Choroid plexus epithelial cell (primary cell): ENCODE results near the gene SH3TC2.

Source experiments
- DNase-seq: peaks from one replicate; pipeline ENCODE4 v3.0.0-alpha.2; 2010; ENCODE audit warnings: low read depth
- H3K4me3 ChIP-seq: 2 replicates; pipeline ENCODE4 v1.5.1; 2011; ENCODE audit warnings: low read depth, mild to moderate bottlenecking, control low read depth, low read length, moderate library complexity
- TF ChIP-seq, protein P1 (sequence below): conservative IDR thresholded peaks from 2 replicates; pipeline ENCODE4 v1.5.1; 2011; ENCODE audit warnings: low read depth, mild to moderate bottlenecking, control low read depth, inconsistent platforms, low read length, moderate library complexity

The SH3TC2 gene

DNA sequence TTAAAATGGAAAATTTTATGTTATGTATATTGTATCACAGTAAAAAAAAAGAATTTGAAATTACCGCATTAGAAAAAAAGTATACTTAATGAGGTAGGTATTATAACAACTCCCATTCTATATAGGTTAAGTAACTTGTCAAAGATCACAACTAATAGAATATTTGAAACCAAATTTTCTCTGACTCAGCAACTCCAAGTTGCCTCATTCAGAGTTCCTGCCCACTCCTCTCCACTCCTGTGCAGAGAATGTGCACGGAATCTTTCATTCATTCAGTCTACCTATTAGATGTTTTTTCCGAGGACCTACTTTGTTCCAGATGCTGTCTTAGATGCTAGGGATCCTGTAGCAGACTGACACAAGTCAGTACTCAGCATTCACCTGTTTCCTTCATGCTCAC is 15.4 kb downstream of the SH3TC2 start:
- DNase-seq: no peak
- TF ChIP-seq, protein P1, sequence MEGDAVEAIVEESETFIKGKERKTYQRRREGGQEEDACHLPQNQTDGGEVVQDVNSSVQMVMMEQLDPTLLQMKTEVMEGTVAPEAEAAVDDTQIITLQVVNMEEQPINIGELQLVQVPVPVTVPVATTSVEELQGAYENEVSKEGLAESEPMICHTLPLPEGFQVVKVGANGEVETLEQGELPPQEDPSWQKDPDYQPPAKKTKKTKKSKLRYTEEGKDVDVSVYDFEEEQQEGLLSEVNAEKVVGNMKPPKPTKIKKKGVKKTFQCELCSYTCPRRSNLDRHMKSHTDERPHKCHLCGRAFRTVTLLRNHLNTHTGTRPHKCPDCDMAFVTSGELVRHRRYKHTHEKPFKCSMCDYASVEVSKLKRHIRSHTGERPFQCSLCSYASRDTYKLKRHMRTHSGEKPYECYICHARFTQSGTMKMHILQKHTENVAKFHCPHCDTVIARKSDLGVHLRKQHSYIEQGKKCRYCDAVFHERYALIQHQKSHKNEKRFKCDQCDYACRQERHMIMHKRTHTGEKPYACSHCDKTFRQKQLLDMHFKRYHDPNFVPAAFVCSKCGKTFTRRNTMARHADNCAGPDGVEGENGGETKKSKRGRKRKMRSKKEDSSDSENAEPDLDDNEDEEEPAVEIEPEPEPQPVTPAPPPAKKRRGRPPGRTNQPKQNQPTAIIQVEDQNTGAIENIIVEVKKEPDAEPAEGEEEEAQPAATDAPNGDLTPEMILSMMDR: no peak
- H3K4me3 ChIP-seq: no peak overlapping the region

DNA sequence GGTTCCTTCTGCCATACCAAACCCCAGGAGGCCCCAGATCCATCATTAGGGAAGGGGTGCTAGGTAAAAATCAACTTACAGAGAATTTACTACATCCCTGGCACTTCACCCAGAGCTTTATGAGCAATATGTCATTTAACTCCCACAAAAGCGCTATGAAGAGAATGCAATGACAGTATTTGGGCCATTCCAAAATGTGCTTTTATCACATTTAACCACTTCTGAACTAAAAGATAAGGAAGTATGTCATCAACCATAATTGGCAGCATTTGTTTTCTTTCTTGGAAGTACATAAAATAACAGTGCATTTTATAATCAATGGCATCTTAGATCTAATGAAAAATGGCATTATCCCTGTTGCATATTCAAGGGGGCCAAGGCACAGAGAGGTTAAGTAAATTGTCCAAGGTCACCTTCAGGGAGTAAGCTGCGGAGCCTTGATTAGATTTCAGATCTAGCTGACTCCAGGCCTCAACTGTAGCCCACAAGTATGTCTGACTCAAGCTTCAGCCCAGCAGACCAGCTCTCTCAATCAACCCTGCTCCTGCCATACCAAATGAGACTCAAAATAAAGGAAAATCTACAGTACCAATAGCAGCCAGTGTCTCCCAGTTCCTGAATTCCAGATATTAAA is 16.5 kb downstream of the SH3TC2 start:
- peak; percentile 64 for DNase-seq
- H3K4me3 ChIP-seq: no peak overlapping the region

DNA sequence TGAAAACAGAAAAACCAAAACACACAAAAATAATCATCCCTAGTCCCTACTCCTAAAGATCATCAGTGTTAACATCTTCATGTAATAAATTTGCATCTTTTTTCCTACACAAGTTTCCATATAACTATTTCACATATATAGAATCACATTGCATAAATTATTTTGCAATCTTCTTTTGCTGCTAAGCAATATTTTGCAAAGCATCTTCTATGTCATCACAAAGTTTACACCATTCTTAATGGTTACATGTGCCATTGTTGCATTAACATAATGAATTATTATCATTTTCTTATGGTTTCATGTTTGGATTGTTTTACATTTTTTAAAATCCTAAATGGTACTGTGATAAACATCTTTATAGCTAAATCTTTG is 17.8 kb downstream of the SH3TC2 start:
- H3K4me3 ChIP-seq: no peak overlapping the region
- DNase-seq: no peak
- TF ChIP-seq, protein P1: no peak

More for the DNA sequence above, 16.5 kb downstream of the SH3TC2 start:
- TF ChIP-seq, protein P1: no peak

DNA sequence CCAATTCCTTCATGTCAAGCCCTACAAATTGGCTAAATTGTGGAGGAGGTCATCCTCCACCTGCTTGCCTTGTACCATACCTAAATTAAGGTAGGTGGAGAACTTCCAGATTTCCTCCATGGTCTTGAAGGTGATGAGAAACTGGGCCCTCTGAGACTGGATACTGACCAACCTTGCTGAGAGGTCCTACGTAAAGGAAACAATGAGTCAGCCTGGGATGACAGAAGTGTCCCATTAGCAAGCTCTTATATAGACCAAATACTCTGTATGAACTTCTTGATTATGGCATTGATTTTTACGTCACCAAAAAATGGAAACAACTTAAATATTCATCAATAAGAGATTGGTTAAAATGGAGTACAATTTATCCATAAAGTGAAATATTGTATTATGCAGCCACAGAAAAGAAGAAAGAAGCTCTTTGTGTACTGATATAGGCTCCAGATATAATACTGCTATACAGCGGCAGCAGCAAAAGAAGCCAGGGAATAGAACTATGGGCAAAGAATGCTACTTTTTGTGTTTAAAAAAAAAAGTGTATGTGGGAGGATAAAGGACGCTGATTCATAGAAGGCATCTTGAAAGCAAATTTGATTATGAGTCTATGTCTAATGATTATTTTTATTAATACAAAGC is 18.3 kb downstream of the SH3TC2 start:
- TF ChIP-seq, protein P1: no peak
- DNase-seq: no peak
- no peak overlapping the region for H3K4me3 ChIP-seq

DNA sequence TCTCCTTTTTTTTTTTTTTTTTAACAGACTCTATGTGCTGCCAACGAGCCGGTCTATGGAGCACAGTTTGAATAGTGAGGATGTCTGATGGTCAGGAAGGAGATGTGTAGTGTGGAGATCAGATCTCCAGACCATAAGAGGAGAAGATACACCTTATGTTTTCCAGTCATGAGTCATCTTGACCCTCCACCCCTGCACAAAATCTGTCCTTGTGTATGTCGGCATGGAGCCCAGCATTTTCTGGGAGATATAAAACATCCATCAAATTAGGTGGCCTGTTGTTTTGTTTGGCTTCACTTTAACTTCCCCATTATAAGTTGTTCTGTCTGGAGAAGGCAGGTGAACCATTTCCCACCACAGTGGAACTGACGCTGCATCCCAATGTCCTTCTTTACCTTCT is 19.2 kb downstream of the SH3TC2 start:
- no peak overlapping the region for H3K4me3 ChIP-seq
- TF ChIP-seq, protein P1: no peak
- DNase-seq: no peak

DNA sequence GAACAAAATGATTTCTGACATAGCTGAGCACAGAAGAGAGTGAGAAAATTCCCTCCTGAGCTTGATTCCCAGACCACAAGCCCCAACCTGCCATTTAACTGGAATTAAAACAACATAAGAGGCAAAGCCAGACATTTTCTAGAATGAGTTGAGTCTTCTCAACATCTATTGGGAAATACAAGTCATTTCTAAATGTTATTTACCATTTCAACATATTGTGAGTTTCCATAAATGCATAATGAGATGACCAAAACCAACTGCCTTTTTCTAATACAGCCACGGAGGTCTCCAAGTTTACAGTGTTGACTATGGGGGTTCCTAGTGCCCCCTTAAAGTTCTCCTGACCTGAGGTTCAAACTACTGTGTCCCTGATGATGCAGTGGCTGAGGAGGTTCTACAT is 20.0 kb downstream of the SH3TC2 start:
- TF ChIP-seq, protein P1: no peak
- DNase-seq: no peak
- no peak overlapping the region for H3K4me3 ChIP-seq

DNA sequence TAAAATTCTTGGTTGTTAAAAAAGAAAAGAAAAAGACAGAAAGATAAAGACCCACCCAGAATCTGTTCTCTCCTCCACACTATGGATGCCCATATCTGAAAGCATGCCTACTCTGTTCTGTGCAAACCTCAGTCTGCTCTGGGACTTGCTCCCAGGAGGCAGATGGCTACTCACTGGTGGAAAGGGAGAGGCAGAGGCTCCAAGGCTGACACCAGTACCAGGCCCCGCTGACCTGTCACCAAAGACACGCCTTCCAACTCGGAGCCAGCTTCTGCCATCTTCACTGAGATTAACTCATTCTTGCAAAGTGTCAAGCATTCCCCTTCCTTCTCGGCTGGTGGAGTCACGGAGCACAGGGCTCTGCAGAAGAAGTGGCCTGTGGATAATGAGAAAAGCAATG is 21.6 kb downstream of the SH3TC2 start:
- TF ChIP-seq, protein P1: no peak

More for the DNA sequence above, 21.6 kb downstream of the SH3TC2 start:
- no peak for DNase-seq
- H3K4me3 ChIP-seq: no peak overlapping the region
